Lower lobe of right lung (tissue), 2 donors: Measurements from ENCODE around the gene SRD5A1. TPM values are rescaled to one million over a fixed set of nuclear protein-coding genes. Genes with fewer than 3 reads are reported as not detected.

Experiments used
- ATAC-seq, 2 donors: fragments of 200-7000 bp; cut with Tn5 transposase; one replicate each; pipeline ENCODE4 v1.9.1; 2020 to 2022; ENCODE audit warnings: mild to moderate bottlenecking in 2 of 2, moderate library complexity in 2 of 2
- DNase-seq: peaks from one replicate; pipeline ENCODE4 v3.0.0-alpha.2; 2020
- H3K27ac ChIP-seq: fragments of 200-600 bp; one replicate; pipeline ENCODE4 v1.8.0; 2022
- H3K27me3 ChIP-seq: fragments of 200-600 bp; one replicate; pipeline ENCODE4 v1.8.0; 2022; ENCODE audit warnings: low read depth
- H3K36me3 ChIP-seq: fragments of 200-600 bp; one replicate; pipeline ENCODE4 v1.8.0; 2022; ENCODE audit warnings: mild to moderate bottlenecking
- H3K4me1 ChIP-seq: fragments of 200-600 bp; one replicate; pipeline ENCODE4 v1.8.0; 2022
- H3K4me3 ChIP-seq: fragments of 200-600 bp; one replicate; pipeline ENCODE4 v1.8.0; 2022; ENCODE audit warnings: mild to moderate bottlenecking
- H3K9me3 ChIP-seq: fragments of 200-600 bp; one replicate; pipeline ENCODE4 v1.8.0; 2022
- intact Hi-C: fragments of 100-400 bp; cut with DNase I; formaldehyde crosslinking; loops from one replicate; pipeline ENCODE4 v1.11.0; 2022
- long read RNA-seq: library from polyadenylated mRNA; unstranded; transcript quantifications from one replicate; pipeline ENCODE4 v2.0.0, GENCODE V29; 2021
- total RNA-seq: library from RNA; stranded (reverse); fragmentation: NEBNext Ultra II Directional; extraction: Animal tissue kit (Norgen Biotek cat#: 25700); gene quantifications from one replicate; pipeline ENCODE4 v1.2.1, GENCODE V29; 2021
- TF ChIP-seq, protein P1 (sequence below): fragments of 200-600 bp; IDR thresholded peaks from one replicate; pipeline ENCODE4 v1.8.0; 2022; ENCODE audit warnings: antibody characterized with exemption, mild to moderate bottlenecking
- donor health status: DM: no; HTN: yes; CAD: no; lungs with severe emphysema.

SRD5A1 gene, protein sequence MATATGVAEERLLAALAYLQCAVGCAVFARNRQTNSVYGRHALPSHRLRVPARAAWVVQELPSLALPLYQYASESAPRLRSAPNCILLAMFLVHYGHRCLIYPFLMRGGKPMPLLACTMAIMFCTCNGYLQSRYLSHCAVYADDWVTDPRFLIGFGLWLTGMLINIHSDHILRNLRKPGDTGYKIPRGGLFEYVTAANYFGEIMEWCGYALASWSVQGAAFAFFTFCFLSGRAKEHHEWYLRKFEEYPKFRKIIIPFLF
- total RNA-seq, result 8.3 TPM
- long read RNA-seq, full-length matches to known transcripts, result 3 of 8 reads
- long read RNA-seq, partial matches to known transcripts, result 1 of 8 reads
- long read RNA-seq, other reads (novel, unspliced or antisense), result 4 of 8 reads

DNA sequence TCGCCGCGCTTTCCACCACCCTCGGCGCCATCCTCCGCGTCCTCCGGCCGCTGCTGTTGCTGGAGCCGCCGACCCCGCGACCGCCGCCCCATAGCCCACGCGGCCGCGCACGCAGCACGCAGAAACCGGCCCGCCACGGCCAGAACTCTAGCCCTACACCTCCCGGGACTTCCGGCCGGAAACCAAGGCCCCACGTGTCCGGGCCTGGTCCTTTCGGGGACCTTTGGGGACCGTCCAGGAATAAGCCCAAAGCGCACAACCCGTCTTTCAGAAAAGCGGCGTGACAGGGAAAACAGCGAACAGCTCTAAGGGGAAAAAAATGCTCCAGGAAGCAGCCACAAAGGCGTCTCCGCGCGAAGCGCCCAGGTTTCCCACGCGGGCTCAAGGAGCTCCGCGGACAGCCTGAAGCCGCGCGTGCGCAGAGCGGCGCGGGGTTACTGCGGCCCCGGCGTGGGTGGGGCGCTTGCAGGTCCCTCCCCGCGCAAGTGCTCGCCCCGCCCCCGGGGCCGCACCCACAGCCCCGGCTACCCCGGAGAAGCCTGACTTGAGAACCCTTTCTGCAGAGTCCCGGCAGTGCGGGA lies at the start of gene SRD5A1, which contains the start of gene NSUN2:
Gene SRD5A1, plus strand, starts transcription at position 553 of the 581 bp plus-strand sequence. CDS start 137 bp downstream, outside the sequence.
Gene NSUN2, minus strand, starts transcription at position 157 of the 581 bp plus-strand sequence. Its CDS starts 65 bp downstream, at position 92.
- Histone ChIP-seq H3K9me3 (no peaks in the 10 kb centered on the region), H3K36me3 (peaks cover 37% of the 10 kb centered on the region), H3K4me3 (peak within 1 kb of the TSS; percentile 98), H3K27ac (peak within 1 kb of the TSS; percentile 99), H3K4me1 (peaks cover 30% of the 10 kb centered on the region), H3K27me3 (no peaks in the 10 kb centered on the region)
- DNase-seq, result peak; percentile 94
- intact Hi-C loops, result no loop called here
- TF ChIP-seq, protein P1, sequence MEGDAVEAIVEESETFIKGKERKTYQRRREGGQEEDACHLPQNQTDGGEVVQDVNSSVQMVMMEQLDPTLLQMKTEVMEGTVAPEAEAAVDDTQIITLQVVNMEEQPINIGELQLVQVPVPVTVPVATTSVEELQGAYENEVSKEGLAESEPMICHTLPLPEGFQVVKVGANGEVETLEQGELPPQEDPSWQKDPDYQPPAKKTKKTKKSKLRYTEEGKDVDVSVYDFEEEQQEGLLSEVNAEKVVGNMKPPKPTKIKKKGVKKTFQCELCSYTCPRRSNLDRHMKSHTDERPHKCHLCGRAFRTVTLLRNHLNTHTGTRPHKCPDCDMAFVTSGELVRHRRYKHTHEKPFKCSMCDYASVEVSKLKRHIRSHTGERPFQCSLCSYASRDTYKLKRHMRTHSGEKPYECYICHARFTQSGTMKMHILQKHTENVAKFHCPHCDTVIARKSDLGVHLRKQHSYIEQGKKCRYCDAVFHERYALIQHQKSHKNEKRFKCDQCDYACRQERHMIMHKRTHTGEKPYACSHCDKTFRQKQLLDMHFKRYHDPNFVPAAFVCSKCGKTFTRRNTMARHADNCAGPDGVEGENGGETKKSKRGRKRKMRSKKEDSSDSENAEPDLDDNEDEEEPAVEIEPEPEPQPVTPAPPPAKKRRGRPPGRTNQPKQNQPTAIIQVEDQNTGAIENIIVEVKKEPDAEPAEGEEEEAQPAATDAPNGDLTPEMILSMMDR, result no peak
- peak; percentile 97 to 98 for ATAC-seq

DNA sequence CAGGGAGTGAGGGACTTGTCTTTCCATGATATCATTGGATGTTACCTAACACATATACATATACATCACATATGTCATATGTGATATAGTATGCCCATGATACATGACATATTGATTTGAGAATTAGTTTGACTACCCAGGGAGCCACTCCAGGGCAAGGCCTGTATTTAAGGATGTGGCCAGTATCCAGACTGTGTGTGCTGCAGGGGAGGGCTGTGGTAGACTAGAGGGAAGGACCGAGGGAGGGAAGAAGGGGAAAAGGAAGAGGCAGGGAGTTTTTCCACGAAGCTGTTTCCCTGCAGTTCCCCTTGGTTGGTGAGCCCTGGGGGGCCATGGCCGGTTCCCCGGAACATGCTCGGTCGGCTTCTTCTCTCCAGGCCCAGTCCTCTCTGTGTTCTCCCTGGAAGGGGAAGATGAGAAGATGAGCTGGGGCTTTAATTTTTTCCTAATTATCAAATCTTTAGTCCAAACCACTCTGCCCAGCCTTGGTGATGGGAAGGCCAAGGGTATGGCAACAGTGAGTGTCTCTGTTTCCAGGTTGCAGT lies 49.1 kb upstream of the SRD5A1 start:
- Histone ChIP-seq H3K27me3 (peaks cover 35% of the 10 kb centered on the region), H3K4me3 (no peak overlapping the region), H3K4me1 (peaks cover 7% of the 10 kb centered on the region), H3K36me3 (no peaks in the 10 kb centered on the region), H3K9me3 (no peaks in the 10 kb centered on the region), H3K27ac (no peak overlapping the region)
- intact Hi-C loops, result no loop called here
- no peak for DNase-seq
- TF ChIP-seq, protein P1, result no peak
- no peak for ATAC-seq

DNA sequence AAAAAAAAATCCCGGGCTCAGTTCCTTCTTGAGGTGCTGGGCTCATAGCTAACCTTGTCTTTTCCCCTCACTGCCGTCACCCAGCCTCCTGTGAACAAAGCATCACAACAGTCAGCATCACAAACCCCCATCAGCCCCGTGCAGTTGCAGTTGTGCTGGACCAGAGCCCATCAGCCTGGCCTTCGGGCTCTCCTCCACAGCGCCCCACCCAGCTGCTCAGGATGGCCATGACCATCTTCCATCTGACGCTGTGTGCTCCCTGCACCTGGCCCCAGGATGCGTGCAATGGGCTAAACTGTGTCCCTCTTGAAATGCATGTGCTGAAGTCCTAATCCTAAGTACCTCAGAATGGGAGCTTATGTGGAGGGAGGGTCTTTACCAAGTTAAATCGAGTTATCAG lies 48.5 kb upstream of the SRD5A1 start:
- Histone ChIP-seq H3K4me1 (peaks cover 7% of the 10 kb centered on the region), H3K27ac (no peak overlapping the region), H3K4me3 (no peak overlapping the region), H3K36me3 (no peaks in the 10 kb centered on the region), H3K9me3 (no peaks in the 10 kb centered on the region), H3K27me3 (peaks cover 35% of the 10 kb centered on the region)
- DNase-seq, result no peak
- TF ChIP-seq, protein P1, result no peak
- intact Hi-C loops, result no loop called here
- no peak for ATAC-seq

DNA sequence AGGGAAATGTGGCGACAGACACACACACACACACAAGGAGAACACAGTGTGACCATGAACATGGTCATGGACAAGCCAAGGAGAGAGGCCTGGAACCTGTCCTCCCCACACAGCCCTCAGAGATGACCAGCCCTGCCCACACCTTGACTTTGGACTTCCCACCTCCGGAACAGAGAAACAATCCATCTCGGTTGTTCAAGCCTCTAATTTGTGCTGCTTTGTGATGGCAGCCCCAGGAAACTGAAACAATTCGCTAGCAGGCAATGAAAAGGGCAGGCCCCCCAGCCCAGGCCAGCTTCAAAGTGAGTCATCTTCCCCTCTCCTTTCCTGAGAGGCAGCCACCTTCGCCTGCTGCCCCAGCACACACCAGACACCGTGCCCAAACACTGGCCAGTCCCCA lies 48.1 kb upstream of the SRD5A1 start:
- H3K4me3 ChIP-seq, result no peak overlapping the region

DNA sequence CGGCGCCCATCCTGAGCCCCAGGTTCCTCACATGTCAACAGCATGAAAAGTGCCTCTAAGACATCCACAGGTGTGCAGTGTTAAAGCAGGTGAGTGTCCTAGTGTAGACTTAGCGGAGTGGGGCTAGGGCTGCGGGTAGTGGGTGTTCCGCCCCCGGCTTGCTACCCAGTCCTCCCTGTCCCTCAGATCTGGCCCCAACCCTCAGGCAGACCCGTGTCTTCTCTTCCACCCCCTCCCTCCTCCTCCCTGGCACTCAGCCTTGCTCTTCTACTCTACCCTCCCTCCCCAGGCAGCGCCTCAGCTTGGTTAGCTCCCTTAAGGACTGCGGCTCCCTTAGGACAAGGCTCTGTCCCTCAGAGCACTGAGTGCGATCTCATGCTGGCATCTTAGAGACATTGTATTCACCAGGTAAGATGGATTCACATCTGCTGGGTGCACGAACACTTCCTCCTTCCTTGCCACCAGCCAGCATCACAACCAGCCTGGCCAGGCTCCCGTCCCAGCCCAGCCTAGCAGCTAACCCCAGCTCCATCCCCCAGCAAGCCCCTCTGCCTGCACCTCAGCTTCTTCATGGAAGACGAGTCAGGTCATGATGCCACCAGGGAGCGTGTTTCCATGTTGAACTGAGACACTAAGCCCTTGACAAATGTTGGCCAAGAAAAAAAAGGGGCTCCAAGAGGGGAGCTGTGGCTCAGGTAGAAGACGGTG lies 47.1 kb upstream of the SRD5A1 start:
- no peak for ATAC-seq
- Histone ChIP-seq H3K4me1 (peaks cover 7% of the 10 kb centered on the region), H3K27me3 (peaks cover 34% of the 10 kb centered on the region), H3K27ac (no peak overlapping the region), H3K36me3 (no peaks in the 10 kb centered on the region), H3K9me3 (no peaks in the 10 kb centered on the region), H3K4me3 (no peak overlapping the region)
- intact Hi-C loops, result no loop called here
- TF ChIP-seq, protein P1, result no peak
- DNase-seq, result no peak

More for the DNA sequence above, 48.1 kb upstream of the SRD5A1 start:
- ATAC-seq (no peak), DNase-seq (no peak)
- H3K27ac ChIP-seq, result no peak overlapping the region
- no peaks in the 10 kb centered on the region for H3K9me3 ChIP-seq
- TF ChIP-seq, protein P1, result no peak
- H3K36me3 ChIP-seq, result no peaks in the 10 kb centered on the region
- intact Hi-C loops, result no loop called here
- peaks cover 35% of the 10 kb centered on the region for H3K27me3 ChIP-seq
- peaks cover 7% of the 10 kb centered on the region for H3K4me1 ChIP-seq
